ENCODE measurements around the gene VWA3B. TPM values are rescaled to one million over a fixed set of nuclear protein-coding genes. Genes with fewer than 3 reads are reported as not detected.

The VWA3B gene
- total and polyA plus RNA-seq, 8 donors, result 0.03 to 134 (median 2.2) TPM; not detected in 2

- no peak for TF ChIP-seq CTCF (IDR thresholded peaks at IDR 0.05)
- peak in 2 of 3 donors; percentile 41 to 62 for TF ChIP-seq POLR2AphosphoS5 (IDR thresholded peaks at IDR 0.05)
- no peak for TF ChIP-seq POLR2A (IDR thresholded peaks at IDR 0.05)
- no peak for TF ChIP-seq EP300 (IDR thresholded peaks at IDR 0.05)
- peak overlapping the region; percentile 56 to 86 (median 72) for H3K27ac ChIP-seq
- peaks cover 5 to 13% (median 6%) of the 10 kb centered on the region in 4 donors for H3K4me1 ChIP-seq
- intact Hi-C loops (cut with DNase I; ENCODE audit: low total_unique reads), result no loop called here
- H3K4me3 ChIP-seq, result no peak overlapping the region
- DNase-seq, result peak; percentile 52 to 76
- no peaks in the 10 kb centered on the region for H3K36me3 ChIP-seq
- WGBS, 5 donors, result 42 to 78% (median 69%) methylated on average over 14 of the region's 14 CpGs
- no peaks in the 10 kb centered on the region for H3K9me3 ChIP-seq
- no peaks in the 10 kb centered on the region for H3K27me3 ChIP-seq
Observed at GRCh38 chr2:98058191-98058975, 28.6 kb upstream of the VWA3B start.

GRCh38 chr2:98060277-98060676 lies 26.7 kb upstream of the VWA3B start:
- intact Hi-C loops (cut with DNase I; ENCODE audit: low total_unique reads), result no loop called here
- Histone ChIP-seq H3K36me3 (no peaks in the 10 kb centered on the region), H3K4me1 (peaks cover 5 to 13% (median 6%) of the 10 kb centered on the region in 4 donors), H3K9me3 (no peaks in the 10 kb centered on the region), H3K27me3 (no peaks in the 10 kb centered on the region), H3K27ac (peak overlapping the region; percentile 56 to 86 (median 72)), H3K4me3 (no peak overlapping the region)
- 30 to 68% (median 49%) methylated on average over 6 of the region's 6 CpGs for whole genome bisulfite sequencing, 5 donors
- no peak for TF ChIP-seq EP300 (IDR thresholded peaks at IDR 0.05)
- no peak for TF ChIP-seq CTCF (IDR thresholded peaks at IDR 0.05)
- TF ChIP-seq POLR2A (IDR thresholded peaks at IDR 0.05), result no peak
- no peak for TF ChIP-seq POLR2AphosphoS5 (IDR thresholded peaks at IDR 0.05)
- peak in 1 of 2 donors; percentile 35 for DNase-seq

- no peaks in the 10 kb centered on the region for H3K36me3 ChIP-seq
- H3K27me3 ChIP-seq, result no peaks in the 10 kb centered on the region
- H3K27ac ChIP-seq, result no peak overlapping the region
- intact Hi-C loops (cut with DNase I; ENCODE audit: low total_unique reads), result no loop called here
- peaks cover 5 to 9% (median 6%) of the 10 kb centered on the region in 4 donors for H3K4me1 ChIP-seq
- DNase-seq, result no peak
- TF ChIP-seq CTCF (IDR thresholded peaks at IDR 0.05) (no peak), POLR2AphosphoS5 (IDR thresholded peaks at IDR 0.05) (no peak), POLR2A (IDR thresholded peaks at IDR 0.05) (no peak), EP300 (IDR thresholded peaks at IDR 0.05) (no peak)
- no peaks in the 10 kb centered on the region for H3K9me3 ChIP-seq
- no peak overlapping the region for H3K4me3 ChIP-seq
- 71 to 77% (median 73%) methylated on average over 4 of the region's 4 CpGs for WGBS, 5 donors
Observed at GRCh38 chr2:98063291-98063854, 23.6 kb upstream of the VWA3B start.

DNA sequence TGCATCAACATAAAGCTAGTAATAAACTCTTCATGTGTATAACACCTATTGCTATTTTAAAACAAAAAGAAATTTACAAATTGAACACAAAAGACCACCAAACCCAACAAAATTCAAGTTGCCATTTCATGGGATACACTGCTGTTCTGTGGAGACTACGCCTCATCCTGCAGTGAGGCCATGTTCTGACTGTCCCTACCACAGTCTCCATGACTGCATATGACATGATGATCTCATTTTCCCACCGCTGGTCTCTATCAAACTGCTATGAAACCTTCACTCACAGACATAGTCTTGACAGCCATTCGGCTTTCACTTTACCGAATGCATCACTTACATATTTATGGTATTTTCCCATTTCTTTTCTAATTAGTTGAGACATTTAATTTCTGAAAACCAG lies 21.2 kb upstream of the VWA3B start:
- H3K27me3 ChIP-seq, result no peaks in the 10 kb centered on the region
- H3K4me1 ChIP-seq, result peaks cover 0 to 10% (median 0%) of the 10 kb centered on the region in 4 donors
- no peaks in the 10 kb centered on the region for H3K9me3 ChIP-seq
- WGBS, 5 donors, result 94 to 98% (median 97%) methylated on average over 4 of the region's 4 CpGs
- no peaks in the 10 kb centered on the region for H3K36me3 ChIP-seq
- no peak for TF ChIP-seq EP300 (IDR thresholded peaks at IDR 0.05)
- TF ChIP-seq POLR2A (IDR thresholded peaks at IDR 0.05), result no peak
- TF ChIP-seq CTCF (IDR thresholded peaks at IDR 0.05), result no peak
- TF ChIP-seq POLR2AphosphoS5 (IDR thresholded peaks at IDR 0.05), result no peak
- no peak overlapping the region for H3K4me3 ChIP-seq
- intact Hi-C loops (cut with DNase I; ENCODE audit: low total_unique reads), result no loop called here
- DNase-seq, result no peak
- no peak overlapping the region for H3K27ac ChIP-seq
